ENCODE results near the gene CENPT.

DNA sequence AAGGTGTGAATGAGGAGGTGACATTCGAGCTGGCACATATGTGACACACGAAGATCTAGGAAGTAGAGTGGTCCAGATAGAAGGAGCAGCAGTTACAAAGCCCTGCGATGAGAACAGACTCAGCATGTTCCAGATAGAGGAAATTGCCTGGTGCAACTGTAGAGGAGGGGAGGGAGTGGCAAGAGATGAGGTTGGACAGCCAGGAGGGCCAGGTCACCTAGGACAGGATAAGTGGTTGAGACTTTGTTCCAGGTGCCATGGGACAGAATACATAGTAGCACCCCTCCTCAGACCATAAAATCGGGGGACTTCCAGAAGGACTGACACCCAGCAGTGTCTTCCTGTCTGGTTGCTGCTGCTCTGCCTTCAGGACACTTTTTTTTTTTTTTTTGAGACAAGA lies 11.0 kb upstream of the CENPT start:
- TF ChIP-seq POLR2A (IDR thresholded peaks at IDR 0.05; ENCODE audit: low read length) (no peak), GATA1 (IDR thresholded peaks at IDR 0.05; ENCODE audit: low read depth, low read length) (no peak)
